HG03571 (cell line): Measurements from ENCODE around the gene LIG3.
A peak's percentile ranks its signal among the peaks of the same experiment; 100 is the strongest.
"Not testable (repeated sequence)": the region's sequence is repeated elsewhere in the genome, so short reads cannot be mapped to it uniquely, and the experiment has no call there.

Experiments
- ATAC-seq: cut with Tn5 transposase; IDR thresholded peaks from one replicate; pipeline ENCODE4 v1.9.1; 2021; ENCODE audit not compliant: unreplicated experiment

LIG3 gene

DNA sequence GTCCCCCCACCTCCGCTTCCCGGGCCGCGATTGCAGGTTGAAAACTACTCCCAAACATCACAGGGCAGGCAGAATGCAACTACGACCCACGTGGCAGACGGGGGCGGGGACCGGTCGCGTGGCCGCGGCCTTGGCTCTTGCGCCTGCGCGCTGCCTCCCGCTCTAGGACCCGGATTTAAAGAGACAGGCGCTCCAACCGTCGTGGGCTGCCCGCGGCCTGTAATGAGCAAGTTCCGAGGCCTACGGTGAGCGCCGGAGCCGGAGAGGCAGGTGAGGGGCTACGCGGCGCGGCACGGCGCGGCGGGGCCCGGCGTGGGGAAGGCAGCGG lies at the start of gene LIG3:
Gene LIG3 (plus strand): TSS at position 160 of the 328 bp plus-strand sequence. CDS start 2,494 bp downstream, outside the sequence.
- peak; percentile 77 for ATAC-seq

DNA sequence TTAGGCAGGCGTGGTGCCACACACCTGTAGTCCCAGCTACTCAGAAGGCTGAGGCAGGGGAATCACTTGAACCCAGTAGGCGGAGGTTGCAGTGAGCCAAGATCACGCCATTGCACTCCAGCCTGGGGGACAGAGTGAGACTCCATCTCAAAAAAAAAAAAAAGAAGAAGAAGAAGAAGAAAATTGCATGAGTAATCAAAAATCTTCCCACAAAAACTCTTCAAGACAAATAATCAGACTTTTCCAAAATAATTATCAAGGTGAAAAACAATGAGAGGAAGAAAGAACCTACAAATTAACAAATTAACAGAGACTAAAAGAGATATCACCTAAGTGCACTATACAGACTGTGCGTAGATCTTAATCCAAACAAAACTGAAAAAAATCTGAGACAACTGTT lies 29.5 kb upstream of the LIG3 start:
- ATAC-seq, result not testable (repeated sequence)

GRCh38 chr17:34958438-34958837 lies 21.9 kb upstream of the LIG3 start:
- ATAC-seq, result no peak

DNA sequence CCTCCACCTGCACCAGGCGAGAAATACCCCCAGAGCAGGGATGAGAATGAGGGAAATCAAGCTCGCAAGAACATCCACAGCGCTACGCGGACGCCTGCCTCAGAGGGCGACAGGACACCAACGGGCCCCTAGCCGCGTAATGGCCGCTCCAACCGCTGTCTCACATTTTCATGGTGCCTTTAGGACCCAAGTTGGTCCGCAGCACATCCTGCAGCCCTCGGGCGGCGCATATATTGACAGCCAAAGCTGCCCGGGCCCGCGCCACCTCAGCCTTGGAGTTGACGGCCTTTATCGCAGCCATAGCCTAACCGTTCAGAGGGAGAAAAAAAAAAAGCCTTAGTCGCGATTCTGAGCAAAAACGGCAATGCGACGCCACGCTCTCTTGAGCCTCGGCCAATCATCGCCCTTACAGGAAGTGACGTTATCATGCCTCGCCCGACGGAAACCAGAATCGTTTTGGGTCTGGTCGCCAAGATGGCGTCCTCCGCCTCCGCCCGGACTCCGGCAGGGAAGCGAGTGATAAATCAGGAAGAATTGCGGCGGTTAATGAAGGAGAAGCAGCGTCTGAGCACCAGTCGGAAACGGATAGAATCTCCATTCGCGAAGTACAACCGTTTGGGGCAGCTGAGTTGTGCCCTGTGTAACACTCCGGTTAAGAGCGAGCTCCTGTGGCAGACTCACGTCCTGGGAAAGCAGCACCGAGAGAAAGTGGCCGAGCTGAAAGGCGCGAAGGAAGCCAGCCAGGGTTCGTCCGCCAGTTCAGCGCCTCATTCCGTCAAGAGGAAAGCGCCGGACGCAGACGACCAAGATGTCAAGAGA lies 19.0 kb upstream of the LIG3 start, which contains the start of the genes CCT6B and ZNF830:
Gene CCT6B (minus strand): TSS at position 368 of the 819 bp plus-strand sequence. CDS start 67 bp downstream, at position 301.
Gene ZNF830 (plus strand): TSS at position 448 of the 819 bp plus-strand sequence. CDS start 27 bp downstream, at position 475.
- ATAC-seq, result peak; percentile 84

DNA sequence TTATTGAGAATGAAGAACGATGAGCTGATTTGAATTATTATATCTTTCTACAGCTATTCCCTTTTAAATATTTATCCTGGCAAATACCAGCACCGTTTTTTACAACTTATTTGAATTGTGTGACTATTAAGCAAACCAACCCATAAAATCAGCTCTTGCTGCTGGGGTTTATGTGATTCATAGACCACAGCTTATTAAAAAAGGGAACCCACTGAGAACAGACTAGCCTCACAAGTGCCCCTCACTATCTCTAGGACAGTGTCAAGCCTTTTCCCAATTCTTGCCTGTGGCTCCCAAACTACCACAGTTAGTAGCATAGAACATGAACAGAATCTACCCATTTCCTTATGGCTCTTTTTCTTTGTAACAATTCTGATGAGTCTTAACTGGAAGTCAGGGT lies 6.1 kb upstream of the LIG3 start:
- no peak for ATAC-seq

- ATAC-seq, result no peak
Observed at GRCh38 chr17:34974794-34975785, 5.2 kb upstream of the LIG3 start.

DNA sequence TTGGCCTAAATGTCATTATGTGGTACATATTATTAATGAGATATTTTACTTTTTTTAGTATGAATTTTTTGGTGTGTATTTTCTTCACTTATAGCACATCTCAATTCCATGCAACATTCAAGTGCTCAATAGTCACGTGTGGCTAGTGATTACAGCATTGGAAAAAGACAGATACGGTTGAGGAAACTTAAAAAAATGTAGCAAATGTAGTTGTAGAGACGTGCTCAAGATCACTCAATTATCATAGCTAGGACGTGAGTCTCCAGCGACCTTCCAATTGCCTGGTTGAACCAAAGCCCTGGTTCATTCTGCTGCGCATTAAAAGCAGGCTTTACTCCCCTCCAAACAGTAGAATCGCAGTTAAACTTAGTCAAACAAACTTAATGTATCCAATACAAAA lies 1.2 kb upstream of the LIG3 start:
- ATAC-seq, result no peak

DNA sequence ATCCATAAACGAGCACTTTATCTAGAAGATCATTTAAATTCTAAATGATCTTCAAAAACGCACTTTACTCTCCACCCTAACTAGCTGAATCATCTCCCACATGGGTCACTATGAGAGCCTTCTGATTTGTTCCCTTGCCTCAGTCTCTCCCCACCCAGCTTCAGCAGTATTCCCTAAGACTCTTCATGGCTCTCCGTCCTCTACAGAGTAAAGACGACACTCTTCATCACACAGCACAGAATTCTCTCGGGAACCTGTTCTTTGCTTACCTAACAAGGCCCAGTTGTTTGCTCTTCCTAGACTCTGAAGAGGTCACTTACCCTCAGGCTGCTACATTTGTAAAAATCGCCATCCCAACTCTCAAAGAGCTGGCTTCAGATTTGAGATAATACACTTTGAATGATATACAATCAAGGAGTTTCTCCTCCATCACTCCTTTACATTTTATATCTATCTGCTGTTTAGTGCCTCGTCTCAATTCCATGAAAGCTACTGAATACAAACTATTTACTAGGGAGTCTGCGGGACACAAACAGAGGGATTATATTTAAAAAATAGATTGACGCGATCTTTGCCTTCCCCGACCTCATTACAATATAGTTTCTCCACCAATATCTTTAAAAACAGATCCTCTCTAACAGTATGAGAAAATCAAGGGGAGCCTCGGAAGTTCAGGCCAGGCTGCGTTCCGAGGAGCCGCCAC lies 511 bp upstream of the LIG3 start:
- ATAC-seq, result no peak

DNA sequence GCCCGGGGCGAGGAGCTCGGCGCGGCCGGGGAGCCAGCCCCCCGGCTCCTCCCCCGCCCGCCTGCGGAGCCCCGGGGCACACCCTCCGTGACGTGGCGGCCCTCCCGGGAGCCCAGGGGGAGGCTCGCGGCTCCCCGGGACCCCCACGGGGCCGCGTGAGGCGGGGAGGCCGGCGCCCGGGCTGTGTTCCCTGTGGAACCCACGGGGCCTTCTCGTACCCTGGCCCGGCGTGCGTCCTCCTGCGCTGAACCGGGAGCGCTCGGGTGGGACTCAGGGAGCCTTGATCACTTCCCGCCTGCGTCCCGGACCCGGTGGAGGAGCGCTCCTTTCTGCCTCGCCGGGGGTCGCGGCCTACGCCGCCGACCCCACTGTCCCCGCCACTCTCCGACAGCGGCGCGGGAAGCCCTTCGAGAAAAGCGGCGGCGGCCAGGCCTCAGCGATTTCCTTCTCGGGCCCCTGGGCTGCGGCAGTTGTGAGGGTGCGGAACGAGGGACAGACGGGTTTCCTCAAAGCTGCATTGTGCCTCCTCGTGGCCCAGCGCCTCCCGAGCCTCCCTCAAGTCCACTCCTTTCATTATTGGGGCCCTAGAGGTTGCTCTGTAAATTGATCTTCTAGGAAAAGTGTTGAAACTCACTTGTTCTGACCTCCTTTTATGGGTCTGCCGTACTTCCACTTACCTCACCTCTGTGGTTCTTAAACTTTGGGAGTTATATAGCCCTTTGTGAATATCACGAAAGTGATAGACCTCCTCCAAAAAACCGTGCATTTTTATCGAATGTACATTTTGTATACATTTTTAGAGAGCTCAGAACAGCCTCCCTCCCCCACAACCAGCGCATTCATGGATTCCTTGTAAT lies 597 bp downstream of the LIG3 start:
- ATAC-seq, result peak; percentile 72

DNA sequence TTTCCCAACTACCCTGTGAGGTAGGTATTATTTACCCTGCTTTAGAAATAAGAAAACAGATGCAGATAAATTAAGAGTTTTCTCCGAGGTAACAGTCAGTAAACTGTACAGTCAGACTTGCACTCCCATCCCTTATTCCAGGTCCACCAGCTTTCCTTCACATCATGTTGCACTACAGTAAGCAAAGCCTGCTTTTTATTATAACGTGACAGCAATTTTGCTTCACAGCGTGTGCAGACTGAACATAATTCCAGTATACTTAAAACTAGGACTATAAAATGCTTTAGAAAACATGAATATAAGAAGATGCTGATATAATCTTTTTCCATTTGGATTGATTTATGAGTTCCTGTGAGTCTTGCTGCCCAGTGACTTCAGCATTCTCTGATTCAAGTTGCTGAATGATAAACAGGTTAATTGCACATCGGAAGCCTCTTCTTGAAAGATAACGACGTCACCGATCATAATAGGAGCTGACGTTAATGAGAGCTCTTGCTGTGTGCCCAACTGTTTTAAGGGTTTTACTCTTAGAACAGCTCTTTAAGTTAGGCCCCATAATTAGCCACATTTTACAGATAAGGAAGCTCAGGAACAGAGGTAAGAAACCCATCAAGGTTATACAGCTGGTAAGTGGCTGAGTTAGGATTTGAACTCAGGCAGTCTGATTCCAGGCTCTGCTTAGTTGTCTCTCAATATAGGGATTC lies 1.4 kb downstream of the LIG3 start:
- no peak for ATAC-seq

DNA sequence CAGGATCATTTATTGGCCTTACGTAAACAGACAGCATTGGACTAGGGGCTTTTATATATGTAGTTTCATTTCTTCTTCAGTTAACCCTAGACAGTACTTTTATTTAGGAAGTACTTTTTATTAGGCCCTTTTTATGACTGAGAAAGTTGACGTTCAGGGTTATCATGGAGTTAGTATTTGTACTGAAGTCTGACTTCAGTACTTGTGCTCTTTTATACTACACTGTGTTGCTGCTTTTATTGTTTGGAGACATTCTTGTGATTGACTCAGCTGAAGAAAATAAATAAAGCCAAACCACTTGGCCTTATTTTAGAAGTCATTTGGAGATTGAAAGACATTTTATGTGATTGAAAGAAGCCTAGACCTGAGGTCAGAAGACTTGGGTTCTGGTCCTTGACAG lies 6.9 kb downstream of the LIG3 start:
- ATAC-seq, result no peak

DNA sequence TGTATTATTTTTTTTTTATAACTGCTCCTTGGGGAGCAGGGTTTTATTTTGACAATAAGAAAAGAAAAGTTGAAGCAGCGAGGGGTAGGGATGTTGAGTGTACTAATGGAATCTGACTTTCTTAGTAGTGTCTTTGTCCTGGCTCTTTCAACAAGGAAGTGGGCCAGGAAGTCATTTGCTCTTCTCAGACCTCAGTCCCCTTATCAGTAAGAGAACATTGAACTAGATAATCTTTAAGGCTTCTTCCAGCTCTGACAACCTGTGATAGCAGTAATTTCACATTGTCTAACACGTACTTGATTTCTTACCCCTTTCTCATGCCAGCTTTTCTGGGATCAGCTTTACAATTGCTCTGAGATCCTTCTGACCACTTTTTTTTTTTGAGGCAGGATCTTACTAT lies 8.3 kb downstream of the LIG3 start:
- no peak for ATAC-seq

GRCh38 chr17:34989473-34989872 lies 9.2 kb downstream of the LIG3 start:
- no peak for ATAC-seq

DNA sequence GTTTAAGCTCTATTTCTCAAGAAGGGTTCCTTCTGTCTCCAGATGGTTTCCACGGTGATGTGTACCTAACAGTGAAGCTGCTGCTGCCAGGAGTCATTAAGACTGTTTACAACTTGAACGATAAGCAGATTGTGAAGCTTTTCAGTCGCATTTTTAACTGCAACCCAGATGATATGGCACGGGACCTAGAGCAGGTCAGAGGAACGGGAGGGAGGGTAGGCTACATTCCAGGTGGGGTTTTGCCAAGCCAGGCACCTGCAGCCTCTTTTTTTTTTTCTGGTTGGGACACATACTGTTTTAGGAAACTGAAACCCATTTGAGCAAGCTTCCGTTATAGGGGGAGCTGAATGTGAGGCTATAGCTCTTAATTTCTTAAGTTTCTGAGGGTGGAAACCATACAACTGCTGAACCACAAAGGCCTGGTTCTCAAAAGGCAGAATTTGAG lies 10.6 kb downstream of the LIG3 start:
- no peak for ATAC-seq

GRCh38 chr17:34991606-34992005 lies 11.3 kb downstream of the LIG3 start:
- no peak for ATAC-seq

DNA sequence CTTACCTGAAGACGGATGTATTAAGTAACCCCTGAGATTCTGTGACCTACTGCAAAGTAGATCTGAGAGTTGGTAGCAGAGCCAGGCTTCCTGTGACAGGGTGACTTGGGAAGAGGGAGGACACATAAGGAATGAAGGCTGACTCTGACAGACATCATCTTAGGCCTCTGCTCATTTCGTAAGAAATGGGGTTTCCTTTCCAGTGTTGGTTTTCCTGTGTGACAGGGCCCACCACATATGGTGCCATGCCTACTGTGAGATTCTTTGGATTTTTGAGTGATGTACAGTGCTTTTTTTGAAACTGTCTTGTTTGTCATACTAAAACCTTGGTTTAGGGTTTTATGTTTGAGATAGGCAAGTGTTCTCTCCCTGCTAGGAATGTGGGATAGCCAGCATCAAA lies 12.7 kb downstream of the LIG3 start:
- ATAC-seq, result no peak

DNA sequence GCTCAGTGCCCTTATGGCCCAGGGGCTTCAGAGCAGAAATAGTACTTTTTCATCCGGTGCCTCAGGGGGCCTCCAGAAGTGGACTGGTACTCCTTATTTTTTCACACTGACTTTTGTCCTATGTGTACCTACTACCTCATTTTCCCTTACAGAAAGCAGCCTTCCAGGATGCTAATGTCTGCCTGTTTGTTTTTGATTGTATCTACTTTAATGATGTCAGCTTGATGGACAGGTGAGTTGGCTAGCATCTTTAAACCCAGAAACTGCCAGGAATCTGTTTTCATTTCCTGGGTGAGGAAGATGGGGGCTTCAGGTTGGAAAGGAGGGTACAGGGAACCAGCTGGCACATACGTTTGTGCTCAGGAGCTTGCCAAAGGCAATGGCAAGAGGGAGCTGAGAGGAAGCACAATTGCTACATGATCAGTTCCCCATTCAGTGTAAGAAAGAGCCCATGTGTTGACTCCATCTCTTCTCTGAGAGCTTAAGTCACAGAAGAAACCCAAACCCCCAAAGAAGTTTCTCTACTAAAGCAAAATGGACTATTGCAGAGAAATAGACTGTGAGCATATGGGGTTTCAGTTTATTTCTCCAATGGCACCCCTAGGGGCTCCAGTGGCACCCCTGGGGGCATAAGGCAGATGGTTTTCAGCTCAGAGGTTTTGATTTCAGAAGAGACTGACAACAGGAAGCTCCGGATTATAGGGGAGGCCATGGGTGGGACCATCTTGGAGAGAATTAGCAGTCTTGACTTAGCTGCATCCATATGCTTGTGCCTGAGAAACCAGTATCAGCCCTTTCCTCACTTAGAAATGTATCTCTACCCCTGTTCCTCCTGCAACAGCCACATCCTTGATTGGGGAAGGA lies 16.3 kb downstream of the LIG3 start:
- ATAC-seq, result no peak

GRCh38 chr17:34997355-34997862 lies 17.1 kb downstream of the LIG3 start:
- no peak for ATAC-seq
